HepG2 (cell line): Measurements from ENCODE around the gene HOXB2. TPM values are rescaled to one million over a fixed set of nuclear protein-coding genes. Genes with fewer than 3 reads are reported as not detected.

Source experiments
- ATAC-seq: fragments of 200-7000 bp; cut with Tn5 transposase; 3 replicates; pipeline ENCODE4 v1.9.1; 2020; ENCODE audit warnings: mild to moderate bottlenecking, moderate library complexity
- BruUV-seq: library from RNA; stranded (reverse); fragments of 400-500 nt; replicated peaks from 2 replicates; lab custom pipeline; 2021; lab: Mats Ljungman, UMichigan
- CTCF ChIA-PET: fragments of 300-600 bp; formaldehyde crosslinking; extraction: SDS; loops from one replicate; lab custom pipeline; 2021; ENCODE audit warnings: low total read pairs, inconsistent platforms, low intra/inter-chr PET ratio; lab: Yijun Ruan, JAX
- POLR2A ChIA-PET: fragments of 350-600 bp; sonication (Branson Sonifier 250); formaldehyde crosslinking; loops from one replicate; lab custom pipeline; 2020; ENCODE audit warnings: antibody characterized with exemption, inconsistent platforms; lab: Yijun Ruan, JAX
- DNase-seq: peaks from one replicate; pipeline ENCODE4 v3.0.0-alpha.2; 2015; ENCODE audit warnings: low spot score
- FAIRE-seq: peaks from 3 replicates; lab custom pipeline; 2011; peaks lifted over from hg19 to GRCh38; lab: Jason Lieb, UNC
- H2AFZ ChIP-seq: one replicate; pipeline ENCODE4 v1.6.1; 2011; ENCODE audit warnings: low read length, inconsistent platforms
- H3K27ac ChIP-seq: fragments of 300-600 bp; 3 replicates; pipeline ENCODE4 v1.8.0; 2011; ENCODE audit warnings: mixed run types, mild to moderate bottlenecking, mixed read lengths, low read length, inconsistent platforms; ENCODE audit not compliant: insufficient read depth; ENCODE audit errors: extremely low read length
- H3K27me3 ChIP-seq, 2 experiments: fragments of 200-600 bp in 1 of 2; 2 replicates in 1 of 2; 3 replicates in 1 of 2; pipeline versions ENCODE4 v1.6.0 to v1.8.0; 2011; ENCODE audit warnings: low read length in 2 of 2, mild to moderate bottlenecking in 2 of 2, moderate library complexity in 2 of 2, inconsistent platforms in 1 of 2; ENCODE audit not compliant: insufficient read depth in 2 of 2, control insufficient read depth in 1 of 2
- H3K36me3 ChIP-seq, 2 experiments: fragments of 200-600 bp in 1 of 2; replicated peaks in 1 of 2; 2 replicates in 1 of 2; 3 replicates in 1 of 2; pipeline versions ENCODE4 v1.5.1 to v1.8.0; 2011; ENCODE audit warnings: low read length in 2 of 2, inconsistent platforms in 1 of 2; ENCODE audit not compliant: insufficient read depth in 2 of 2, control insufficient read depth in 1 of 2
- H3K4me1 ChIP-seq: 2 replicates; pipeline ENCODE4 v1.5.1; 2012; ENCODE audit warnings: low read length, inconsistent platforms; ENCODE audit not compliant: insufficient read depth
- H3K4me2 ChIP-seq: 2 replicates; pipeline ENCODE4 v1.6.0; 2011; ENCODE audit warnings: low read depth, low read length, inconsistent platforms
- H3K4me3 ChIP-seq, 3 experiments: fragments of 200-600 bp in 1 of 3; sonication (generic), shearing (Covaris generic) in 1 of 3; replicated peaks in 1 of 3; 2 replicates each; pipeline ENCODE4 v1.5.1; 2011 to 2016; ENCODE audit warnings: low read length in 3 of 3, inconsistent platforms in 2 of 3, low read depth in 2 of 3, mild to moderate bottlenecking in 2 of 3, control low read depth in 1 of 3, mixed read lengths in 1 of 3; ENCODE audit not compliant: insufficient read depth in 1 of 3
- H3K79me2 ChIP-seq: one replicate; pipeline ENCODE4 v1.6.1; 2011; ENCODE audit warnings: low read length, inconsistent platforms; ENCODE audit not compliant: insufficient read depth
- H3K9ac ChIP-seq: 2 replicates; pipeline ENCODE4 v1.6.0; 2011; ENCODE audit warnings: mild to moderate bottlenecking, low read depth, low read length, inconsistent platforms; ENCODE audit not compliant: insufficient read depth
- H3K9me3 ChIP-seq: 2 replicates; pipeline ENCODE4 v1.5.1; 2012; ENCODE audit warnings: mild to moderate bottlenecking, low read length
- H4K20me1 ChIP-seq: 2 replicates; pipeline ENCODE4 v1.6.0; 2011; ENCODE audit warnings: inconsistent platforms, mild to moderate bottlenecking, low read length, moderate library complexity; ENCODE audit not compliant: insufficient read depth
- ATF7 ChIP-seq, 2 experiments: fragments of 450-650 bp in 1 of 2; sonication (generic) in 1 of 2; formaldehyde crosslinking in 1 of 2; IDR thresholded peaks; 2 replicates each; pipeline versions ENCODE4 v1.4.0 to v1.6.1; 2016 to 2020; ENCODE audit warnings: antibody characterized with exemption in 1 of 2, mild to moderate bottlenecking in 1 of 2, missing genetic modification reagents in 1 of 2
- BRD4 ChIP-seq: sonication (generic); formaldehyde crosslinking; IDR thresholded peaks from 2 replicates; pipeline ENCODE4 v1.4.0; 2020; ENCODE audit warnings: missing genetic modification reagents
- FOSL2 ChIP-seq: sonication (generic); formaldehyde crosslinking; IDR thresholded peaks from 2 replicates; pipeline ENCODE4 v1.4.0; 2020; ENCODE audit warnings: missing genetic modification reagents
- JUNB ChIP-seq: sonication (generic); formaldehyde crosslinking; IDR thresholded peaks from 2 replicates; pipeline ENCODE4 v1.8.0; 2022; ENCODE audit warnings: missing genetic modification reagents, mild to moderate bottlenecking, borderline replicate concordance
- NFAT5 ChIP-seq: sonication (generic); formaldehyde crosslinking; IDR thresholded peaks from 2 replicates; pipeline ENCODE4 v1.4.0; 2020; ENCODE audit warnings: missing genetic modification reagents
- ONECUT2 ChIP-seq: sonication (generic); formaldehyde crosslinking; IDR thresholded peaks from 2 replicates; pipeline ENCODE4 v1.4.0; 2020; ENCODE audit warnings: missing genetic modification reagents
- PRDM10 ChIP-seq: sonication (generic); formaldehyde crosslinking; IDR thresholded peaks from 2 replicates; pipeline ENCODE4 v1.4.0; 2020; ENCODE audit warnings: low read depth, missing genetic modification reagents
- ZFP36 ChIP-seq: fragments of 150-350 bp; IDR thresholded peaks from 2 replicates; pipeline ENCODE4 v1.6.1; 2018; ENCODE audit warnings: borderline replicate concordance, low read length, low read depth; ENCODE audit not compliant: partially characterized antibody
- ZFP82 ChIP-seq: sonication (generic); formaldehyde crosslinking; IDR thresholded peaks from 2 replicates; pipeline ENCODE4 v1.5.1; 2020; ENCODE audit warnings: mild to moderate bottlenecking, missing genetic modification reagents, borderline replicate concordance
- ZNF260 ChIP-seq: sonication (generic); formaldehyde crosslinking; IDR thresholded peaks from 2 replicates; pipeline ENCODE4 v1.4.0; 2020; ENCODE audit warnings: missing genetic modification reagents, low read depth, mild to moderate bottlenecking, borderline replicate concordance
- ZNF34 ChIP-seq: sonication (generic); formaldehyde crosslinking; IDR thresholded peaks from 2 replicates; pipeline ENCODE4 v1.4.0; 2020; ENCODE audit warnings: mild to moderate bottlenecking, missing genetic modification reagents, borderline replicate concordance
- ZNF691 ChIP-seq: sonication (generic); formaldehyde crosslinking; IDR thresholded peaks from 2 replicates; pipeline ENCODE4 v1.4.0; 2020; ENCODE audit warnings: missing genetic modification reagents, low read depth, mild to moderate bottlenecking, borderline replicate concordance
- ZNF792 ChIP-seq: IDR thresholded peaks from 2 replicates; pipeline ENCODE4 v1.6.1; 2016
- WGBS: methylation state at CpG from one replicate; pipeline ENCODE4 v1.1.6; 2017; ENCODE audit warnings: low lambda C conversion rate; 5-methylcytosine and 5-hydroxymethylcytosine counted together
- in situ Hi-C: cut with HindIII; loops from 2 replicates; pipeline ENCODE4 v1.10.0; 2017; ENCODE audit warnings: low pct_unique_long_range_greater_than_20kb; ENCODE audit not compliant: extremely low pct_ligation_motif_present
- intact Hi-C: fragments of 100-400 bp; cut with micrococcal nuclease; formaldehyde crosslinking; loops from one replicate; pipeline ENCODE4 v1.10.0; 2022; ENCODE audit not compliant: unreplicated experiment
- polyA plus RNA-seq, 8 experiments: library from polyadenylated mRNA; depleted of rRNA in 3 of 8; stranded (reverse) in 7 of 8; unstranded in 1 of 8; fragments of >200 nt; fragmentation: Illumina TruSeq in 4 of 8; extraction: Trizol in 4 of 8; gene quantifications; 2 replicates each; pipeline versions ENCODE4 v1.2.1 to v1.2.3, GENCODE V29; 2011 to 2016; ENCODE audit warnings: low read depth in 4 of 8, missing spikeins in 1 of 8, mixed read lengths in 1 of 8; ENCODE audit not compliant: insufficient read depth in 1 of 8
- total RNA-seq, 5 experiments: library from RNA; depleted of rRNA; stranded (reverse); fragments of >200 nt; fragmentation: Illumina TruSeq; extraction: Trizol; gene quantifications; 2 replicates each; pipeline ENCODE4 v1.2.3, GENCODE V29; 2016; ENCODE audit warnings: low read depth in 1 of 5

Gene HOXB2
- total and polyA plus RNA-seq, 2 of the 13 experiments (the other 11 are each of a cell fraction or from before 2014, with no cell fraction given), result not detected

- H3K9ac ChIP-seq, result no peak overlapping the region
- WGBS, result 3% methylated on average over 7 of the region's 7 CpGs
Observed at GRCh38 chr17:48579471-48579759, 34.5 kb upstream of the HOXB2 start.

More at GRCh38 chr17:48579471-48579759, 34.5 kb upstream of the HOXB2 start:
- no peak overlapping the region for H3K4me2 ChIP-seq
- ATAC-seq, result no peak
- no peaks in the 10 kb centered on the region for H3K36me3 ChIP-seq
- no peak for DNase-seq
- TF ChIP-seq JUNB (no peak), ZNF691 (CRISPR knock-in tag) (no peak), ZFP36 (no peak), ZFP82 (CRISPR knock-in tag) (no peak), ATF7 (IDR thresholded peaks at IDR 0.05) (no peak), ATF7 (CRISPR knock-in tag; IDR thresholded peaks at IDR 0.05) (no peak), NFAT5 (CRISPR knock-in tag) (no peak), BRD4 (CRISPR knock-in tag) (no peak), PRDM10 (CRISPR knock-in tag) (no peak), FOSL2 (CRISPR knock-in tag) (no peak), ZNF792 (CRISPR knock-in tag) (no peak), ZNF34 (no peak), ONECUT2 (no peak), ZNF260 (CRISPR knock-in tag) (no peak)
- ChIA-PET POLR2A (no interaction called here), CTCF (no interaction called here)
- H3K79me2 ChIP-seq, result no peaks in the 10 kb centered on the region
- no peak overlapping the region for H3K27ac ChIP-seq
- in situ Hi-C loops, result no loop called here
- no peaks in the 10 kb centered on the region for H3K9me3 ChIP-seq
- H3K27me3 ChIP-seq, result peaks cover 31 to 89% of the 10 kb centered on the region in 2 experiments
- peaks cover 3% of the 10 kb centered on the region; the same call in 1 of the 2 replicates for H4K20me1 ChIP-seq
- no peak for FAIRE-seq
- H2AFZ ChIP-seq, result no peak overlapping the region
- no peaks in the 10 kb centered on the region for H3K4me1 ChIP-seq
- intact Hi-C loops, result no loop called here
- no TSS peak for BruUV-seq
- H3K4me3 ChIP-seq, result no peak overlapping the region
